ENCODE measurements around the gene PAQR8.

PAQR8 gene

DNA sequence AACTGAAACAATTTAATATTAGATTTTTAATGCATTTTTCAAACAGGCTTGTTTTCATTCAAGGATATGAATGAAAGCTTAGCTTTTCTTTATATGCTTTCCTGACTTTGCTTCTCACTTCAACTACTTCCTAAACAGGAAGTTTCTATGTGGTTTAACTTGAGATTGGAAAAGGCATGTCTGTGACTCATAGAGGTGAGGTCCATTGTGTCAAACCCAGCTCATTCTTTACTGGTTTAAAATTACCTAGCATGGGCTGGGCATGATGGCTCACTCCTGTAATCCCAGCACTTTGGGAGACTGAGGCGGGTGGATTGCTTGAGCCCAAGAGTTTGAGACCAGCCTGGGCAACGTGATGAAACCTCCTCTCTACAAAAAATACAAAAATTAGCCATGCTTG, 92.6 kb downstream of the PAQR8 start:
- in situ Hi-C loops (cut with HindIII; ENCODE audit: low sequenced_read_pairs): no loop called here

GRCh38 chr6:52457096-52457495, 95.1 kb downstream of the PAQR8 start:
- in situ Hi-C loops (cut with HindIII; ENCODE audit: low sequenced_read_pairs): no loop called here

Measured in endothelial cell of hepatic sinusoid (primary cell).